Embryonic facial prominence (tissue), 1 donor: ENCODE results near the gene KIAA1614.
A peak's percentile ranks its signal among the peaks of the same experiment; 100 is the strongest.

Experiments used
- DNase-seq: peaks from one replicate; pipeline ENCODE4 v3.0.0-alpha.2; 2016; ENCODE audit errors: extremely low spot score

Gene KIAA1614

GRCh38 chr1:180912801-180913565 lies at the start of gene KIAA1614:
KIAA1614 (plus strand) TSS chr1:180912897; CDS start chr1:180913244, 347 bp downstream.
- DNase-seq = no peak

GRCh38 chr1:180863158-180863775 lies 49.4 kb upstream of the KIAA1614 start:
- DNase-seq = peak; percentile 37

GRCh38 chr1:180881806-180882509 lies 30.7 kb upstream of the KIAA1614 start:
- peak; percentile 39 for DNase-seq

- no peak for DNase-seq
Observed at GRCh38 chr1:180884588-180885300, 28.0 kb upstream of the KIAA1614 start.

GRCh38 chr1:180886338-180886737 lies 26.4 kb upstream of the KIAA1614 start:
- DNase-seq = no peak

GRCh38 chr1:180887841-180888240 lies 24.9 kb upstream of the KIAA1614 start:
- no peak for DNase-seq

GRCh38 chr1:180888870-180889269 lies 23.8 kb upstream of the KIAA1614 start:
- no peak for DNase-seq

- DNase-seq = no peak
Observed at GRCh38 chr1:180889325-180889724, 23.4 kb upstream of the KIAA1614 start.

GRCh38 chr1:180892272-180892671 lies 20.4 kb upstream of the KIAA1614 start:
- no peak for DNase-seq

- no peak for DNase-seq
Observed at GRCh38 chr1:180892675-180893074, 20.0 kb upstream of the KIAA1614 start.

- no peak for DNase-seq
Observed at GRCh38 chr1:180893614-180894013, 19.1 kb upstream of the KIAA1614 start.

GRCh38 chr1:180896161-180896560 lies 16.5 kb upstream of the KIAA1614 start:
- DNase-seq = no peak

GRCh38 chr1:180898441-180899219 lies 14.1 kb upstream of the KIAA1614 start:
- no peak for DNase-seq

- no peak for DNase-seq
Observed at GRCh38 chr1:180899262-180899661, 13.4 kb upstream of the KIAA1614 start.

- DNase-seq = no peak
Observed at GRCh38 chr1:180901076-180901990, 11.4 kb upstream of the KIAA1614 start.

- no peak for DNase-seq
Observed at GRCh38 chr1:180902541-180902940, 10.2 kb upstream of the KIAA1614 start.

GRCh38 chr1:180905927-180906326 lies 6.8 kb upstream of the KIAA1614 start:
- no peak for DNase-seq

- no peak for DNase-seq
Observed at GRCh38 chr1:180906511-180906910, 6.2 kb upstream of the KIAA1614 start.

- no peak for DNase-seq
Observed at GRCh38 chr1:180907313-180908055, 5.2 kb upstream of the KIAA1614 start.
